K562 (cell line): ENCODE data around the gene EXOC3. TPM values are rescaled to one million over a fixed set of nuclear protein-coding genes. Genes with fewer than 3 reads are reported as not detected.

ENCODE experiments used
- ATAC-seq: fragments of 200-7000 bp; cut with Tn5 transposase; 3 replicates; pipeline ENCODE4 v1.9.1; 2020; ENCODE audit warnings: moderate library complexity
- BruUV-seq: library from RNA; stranded (reverse); fragments of 400-500 nt; replicated peaks from 2 replicates; lab custom pipeline; 2021; lab: Mats Ljungman, UMichigan
- CTCF ChIA-PET: fragments of 300-600 bp; formaldehyde crosslinking; extraction: SDS; loops from one replicate; lab custom pipeline; 2021; ENCODE audit warnings: low intra/inter-chr PET ratio; lab: Yijun Ruan, JAX
- POLR2A ChIA-PET: fragments of 300-600, 350-650 bp; sonication (Branson Sonifier 250); formaldehyde crosslinking; extraction: SDS; loops from one replicate; lab custom pipeline; 2021; ENCODE audit warnings: antibody characterized with exemption, inconsistent platforms; lab: Yijun Ruan, JAX
- DNase-seq, 4 experiments: peaks; one replicate each; pipeline versions ENCODE4 v3.0.0 to v3.0.0-alpha.2; 2011 to 2018; ENCODE audit warnings: low spot score in 3 of 4, mixed read lengths in 3 of 4; ENCODE audit errors: extremely low read depth in 1 of 4
- FAIRE-seq: peaks from 2 replicates; lab custom pipeline; 2011; peaks lifted over from hg19 to GRCh38; lab: Jason Lieb, UNC
- H2AFZ ChIP-seq: 2 replicates; pipeline ENCODE4 v1.6.0; 2011; ENCODE audit warnings: low read depth, low read length, control low read depth, inconsistent platforms
- H3K27ac ChIP-seq: fragments of 200-600 bp; 3 replicates; pipeline ENCODE4 v1.8.0; 2011; ENCODE audit warnings: low read depth, mild to moderate bottlenecking, control low read depth, inconsistent platforms, low read length, moderate library complexity, mixed read lengths; ENCODE audit errors: extremely low read depth
- H3K27me3 ChIP-seq, 2 experiments: fragments of 300-600 bp in 1 of 2; 2 replicates in 1 of 2; 3 replicates in 1 of 2; pipeline versions ENCODE4 v1.6.0 to v1.8.0; 2011; ENCODE audit warnings: inconsistent platforms in 2 of 2, low read length in 2 of 2, mild to moderate bottlenecking in 1 of 2, mixed read lengths in 1 of 2, moderate library complexity in 1 of 2; ENCODE audit not compliant: control insufficient read depth in 2 of 2, insufficient read depth in 2 of 2
- H3K36me3 ChIP-seq: fragments of 300-600 bp; 3 replicates; pipeline ENCODE4 v1.8.0; 2011; ENCODE audit warnings: mild to moderate bottlenecking, low read length, inconsistent platforms; ENCODE audit not compliant: control insufficient read depth, insufficient read depth
- H3K4me1 ChIP-seq, 2 experiments: fragments of 200-600 bp in 1 of 2; replicated peaks in 1 of 2; 2 replicates in 1 of 2; 3 replicates in 1 of 2; pipeline versions ENCODE4 v1.5.1 to v1.8.0; 2011; ENCODE audit warnings: inconsistent platforms in 2 of 2, low read length in 2 of 2, mild to moderate bottlenecking in 1 of 2, mixed read lengths in 1 of 2, moderate library complexity in 1 of 2; ENCODE audit not compliant: control insufficient read depth in 2 of 2, insufficient read depth in 2 of 2
- H3K4me2 ChIP-seq: 2 replicates; pipeline ENCODE4 v1.6.1; 2011; ENCODE audit warnings: low read length, control low read depth, inconsistent platforms, mixed read lengths; ENCODE audit not compliant: insufficient read depth
- H3K4me3 ChIP-seq: fragments of 200-600 bp; sonication (generic), shearing (Covaris generic); 2 replicates; pipeline ENCODE4 v1.5.1; 2016; ENCODE audit warnings: control low read depth, inconsistent platforms
- H3K79me2 ChIP-seq: fragments of 200-600 bp; 3 replicates; pipeline ENCODE4 v1.8.0; 2011; ENCODE audit warnings: low read length, inconsistent platforms; ENCODE audit not compliant: control insufficient read depth, insufficient read depth
- H3K9ac ChIP-seq, 2 experiments: 2 replicates each; pipeline versions ENCODE4 v1.6.0 to v1.6.1; 2011; ENCODE audit warnings: low read depth in 2 of 2, low read length in 2 of 2, control low read depth in 1 of 2, inconsistent platforms in 1 of 2, mild to moderate bottlenecking in 1 of 2, mixed read lengths in 1 of 2; ENCODE audit not compliant: insufficient read depth in 1 of 2
- H3K9me1 ChIP-seq: one replicate; pipeline ENCODE4 v1.6.0; 2011; ENCODE audit warnings: inconsistent platforms, mild to moderate bottlenecking, low read length, moderate library complexity; ENCODE audit not compliant: control insufficient read depth, insufficient read depth
- H3K9me3 ChIP-seq: replicated peaks from 2 replicates; pipeline ENCODE4 v1.5.1; 2011; ENCODE audit warnings: low read depth, low read length, inconsistent platforms; ENCODE audit not compliant: control insufficient read depth, insufficient read depth
- H4K20me1 ChIP-seq: replicated peaks from 2 replicates; pipeline ENCODE4 v1.6.1; 2011; ENCODE audit warnings: low read length, inconsistent platforms, mixed read lengths; ENCODE audit not compliant: control insufficient read depth, insufficient read depth
- RFX7 ChIP-seq: fragments of 250-450 bp; sonication (Bioruptor Pico); IDR thresholded peaks from 2 replicates; pipeline ENCODE4 v1.5.1; 2021; ENCODE audit warnings: mild to moderate bottlenecking
- WGBS: fragments of 100-300 bp; shearing (Covaris generic); methylation state at CpG from one replicate; pipeline ENCODE4 v1.1.6; 2016; ENCODE audit warnings: low coverage, mixed read lengths; ENCODE audit not compliant: insufficient coverage; ENCODE audit errors: missing lambda C conversion rate; 5-methylcytosine and 5-hydroxymethylcytosine counted together
- in situ Hi-C: fragments of 300-500 bp; cut with MboI; formaldehyde crosslinking; loops from 4 replicates; pipeline ENCODE4 v1.15.0; 2018; ENCODE audit warnings: inconsistent platforms, mixed read lengths
- intact Hi-C: fragments of 100-400 bp; cut with micrococcal nuclease; formaldehyde crosslinking; loops from 2 replicates; pipeline ENCODE4 v1.14.2; 2022
- polyA plus RNA-seq, 8 experiments: library from polyadenylated mRNA; depleted of rRNA in 4 of 8; stranded (reverse) in 5 of 8; unstranded in 3 of 8; fragments of >200 nt; fragmentation: Nextera tagmentation in 2 of 8; fragmentation: Illumina TruSeq in 1 of 8; extraction: Ambion mirVana in 2 of 8; extraction: Trizol in 1 of 8; gene quantifications; 2 replicates each; pipeline versions ENCODE4 v1.2.1 to v1.2.3, GENCODE V29; 2011 to 2014; ENCODE audit warnings: inconsistent platforms in 1 of 8, missing spikeins in 1 of 8
- total RNA-seq, 7 experiments: library from RNA; depleted of rRNA in 6 of 7; stranded (reverse); fragments of >200 nt in 6 of 7; fragmentation: Illumina TruSeq in 2 of 7; extraction: Trizol in 2 of 7; gene quantifications; 2 replicates each; pipeline versions ENCODE4 v1.2.1 to v1.2.3, GENCODE V29; 2011 to 2021; ENCODE audit warnings: low replicate concordance in 1 of 7
- TF ChIP-seq, protein P1 (sequence below), 2 experiments: IDR thresholded peaks; 2 replicates each; pipeline ENCODE4 v1.6.1; 2012; ENCODE audit warnings: improper control_type of control experiment in 2 of 2, low read depth in 2 of 2, low read length in 2 of 2, borderline replicate concordance in 1 of 2

Gene EXOC3
- total and polyA plus RNA-seq, 9 of the 15 experiments (the other 6 are each of a cell fraction or from before 2014, with no cell fraction given) = 1.4 to 41.9 (median 22.4) TPM

DNA sequence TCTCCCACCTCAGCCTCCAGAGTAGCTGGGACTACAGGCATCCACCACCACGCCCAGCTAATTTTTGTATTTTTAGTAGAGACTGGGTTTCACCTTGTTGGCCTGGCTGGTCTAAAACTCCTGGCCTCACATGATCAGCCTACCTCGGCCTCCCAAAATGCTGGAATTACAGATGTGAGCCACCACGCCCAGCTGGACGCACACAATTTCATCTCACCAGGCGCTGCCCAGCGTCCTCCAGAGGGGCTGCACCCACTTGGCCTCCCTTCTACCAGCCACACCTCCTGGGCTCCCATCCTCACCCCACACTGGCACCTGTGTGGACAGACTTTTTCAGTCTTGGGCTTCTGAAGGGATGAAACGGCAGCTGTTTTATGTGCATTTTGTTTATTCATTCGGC lies 3.8 kb upstream of the EXOC3 start:
- peaks cover 22% of the 10 kb centered on the region for H3K79me2 ChIP-seq
- intact Hi-C loops (loop anchor here (5.0 kb wide), 1 partner anchor 252 kb away; no protein-coding TSS in a partner anchor), in situ Hi-C loops (no loop called here)
- H3K4me3 ChIP-seq = no peak overlapping the region
- TF ChIP-seq, protein P1, sequence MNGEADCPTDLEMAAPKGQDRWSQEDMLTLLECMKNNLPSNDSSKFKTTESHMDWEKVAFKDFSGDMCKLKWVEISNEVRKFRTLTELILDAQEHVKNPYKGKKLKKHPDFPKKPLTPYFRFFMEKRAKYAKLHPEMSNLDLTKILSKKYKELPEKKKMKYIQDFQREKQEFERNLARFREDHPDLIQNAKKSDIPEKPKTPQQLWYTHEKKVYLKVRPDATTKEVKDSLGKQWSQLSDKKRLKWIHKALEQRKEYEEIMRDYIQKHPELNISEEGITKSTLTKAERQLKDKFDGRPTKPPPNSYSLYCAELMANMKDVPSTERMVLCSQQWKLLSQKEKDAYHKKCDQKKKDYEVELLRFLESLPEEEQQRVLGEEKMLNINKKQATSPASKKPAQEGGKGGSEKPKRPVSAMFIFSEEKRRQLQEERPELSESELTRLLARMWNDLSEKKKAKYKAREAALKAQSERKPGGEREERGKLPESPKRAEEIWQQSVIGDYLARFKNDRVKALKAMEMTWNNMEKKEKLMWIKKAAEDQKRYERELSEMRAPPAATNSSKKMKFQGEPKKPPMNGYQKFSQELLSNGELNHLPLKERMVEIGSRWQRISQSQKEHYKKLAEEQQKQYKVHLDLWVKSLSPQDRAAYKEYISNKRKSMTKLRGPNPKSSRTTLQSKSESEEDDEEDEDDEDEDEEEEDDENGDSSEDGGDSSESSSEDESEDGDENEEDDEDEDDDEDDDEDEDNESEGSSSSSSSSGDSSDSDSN (IDR thresholded peaks at IDR 0.05; ENCODE audit: borderline replicate concordance in 1 of 2, low read depth in 2 of 2, low read length in 2 of 2) = no peak
- TF ChIP-seq RFX7 (CRISPR knock-in tag) = no peak
- no peak for DNase-seq
- no peak for FAIRE-seq
- BruUV-seq = no TSS peak
- H3K27ac ChIP-seq = no peak overlapping the region
- no peaks in the 10 kb centered on the region for H3K36me3 ChIP-seq
- H3K9me1 ChIP-seq = peaks cover 5% of the 10 kb centered on the region
- no peak overlapping the region for H3K9ac ChIP-seq
- no peak overlapping the region for H3K4me2 ChIP-seq
- H3K4me1 ChIP-seq = peaks cover 15 to 50% of the 10 kb centered on the region in 2 experiments; a peak in 4 of 5 replicates
- H3K27me3 ChIP-seq = peaks cover 22 to 32% of the 10 kb centered on the region in 2 experiments; a peak in 4 of 5 replicates
- ChIA-PET POLR2A (interaction anchor here (0.6 to 1.4 kb wide), 3 partner anchors 11 to 320 kb away, joined by 3 to 6 read pairs (median 4); no protein-coding TSS in a partner anchor), CTCF (no interaction called here)
- 40% methylated on average over 8 of the region's 8 CpGs for WGBS
- no peaks in the 10 kb centered on the region; the same call in 1 of the 2 replicates for H4K20me1 ChIP-seq
- ATAC-seq = no peak
- no peak overlapping the region for H2AFZ ChIP-seq
- H3K9me3 ChIP-seq = no peaks in the 10 kb centered on the region
